ENCODE results near the gene C20orf173.

Gene C20orf173

GRCh38 chr20:35506179-35506578, 23.3 kb downstream of the C20orf173 start:
- DNase-seq, result no peak

- DNase-seq, result no peak
Observed at GRCh38 chr20:35504751-35505150, 24.7 kb downstream of the C20orf173 start.

GRCh38 chr20:35503841-35504561, 25.5 kb downstream of the C20orf173 start:
- DNase-seq, result no peak

- no peak for DNase-seq
Observed at GRCh38 chr20:35503281-35503680, 26.2 kb downstream of the C20orf173 start.

GRCh38 chr20:35502352-35502751, 27.1 kb downstream of the C20orf173 start:
- DNase-seq, result no peak

- DNase-seq, result no peak
Observed at GRCh38 chr20:35499271-35499670, 30.2 kb downstream of the C20orf173 start.

GRCh38 chr20:35497780-35498189, 31.7 kb downstream of the C20orf173 start:
- DNase-seq, result no peak

- no peak for DNase-seq
Observed at GRCh38 chr20:35497320-35497719, 32.1 kb downstream of the C20orf173 start.

GRCh38 chr20:35496481-35496880, 33.0 kb downstream of the C20orf173 start:
- no peak for DNase-seq

GRCh38 chr20:35492352-35492751, 37.1 kb downstream of the C20orf173 start:
- DNase-seq, result no peak

GRCh38 chr20:35491823-35492222, 37.6 kb downstream of the C20orf173 start:
- DNase-seq, result no peak

GRCh38 chr20:35490736-35491181, 38.7 kb downstream of the C20orf173 start:
- peak; percentile 75 for DNase-seq

GRCh38 chr20:35489717-35490116, 39.7 kb downstream of the C20orf173 start:
- peak; percentile 13 for DNase-seq

GRCh38 chr20:35487479-35487878, 42.0 kb downstream of the C20orf173 start:
- DNase-seq, result no peak

- no peak for DNase-seq
Observed at GRCh38 chr20:35479798-35480197, 49.7 kb downstream of the C20orf173 start.

- DNase-seq, result no peak
Observed at GRCh38 chr20:35478804-35479472, 50.5 kb downstream of the C20orf173 start.

All from CD4-positive, alpha-beta T cell treated with Interleukin-4 for 4 hours (primary cell).